ENCODE results near the gene COPA.

The COPA gene

DNA sequence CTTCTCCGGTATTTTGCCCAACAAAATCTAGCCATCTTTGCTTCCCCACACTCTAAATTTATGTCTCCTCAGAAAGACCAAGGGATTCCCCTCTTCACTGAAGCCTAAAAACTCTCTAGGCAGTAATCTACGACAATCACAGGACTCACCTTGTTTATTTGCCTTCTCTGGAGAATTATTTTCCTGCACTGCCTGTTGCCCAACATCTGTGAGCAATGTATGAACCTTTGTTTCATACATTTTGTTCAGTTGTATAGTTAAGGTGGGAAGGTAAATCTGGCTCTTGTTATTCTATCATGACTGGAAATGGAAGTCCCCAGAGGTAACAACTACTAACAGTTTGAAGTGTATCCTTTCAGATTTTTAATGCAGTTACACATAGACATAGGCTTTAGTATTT lies 2.2 kb downstream of the COPA start:
- ChIA-PET CTCF (no interaction called here), POLR2A (no interaction called here)
- TF ChIP-seq LEF1 (IDR thresholded peaks at IDR 0.05; ENCODE audit: borderline replicate concordance) = no peak
- no peak for TF ChIP-seq ARNT (IDR thresholded peaks at IDR 0.05)
- no peak for TF ChIP-seq FOXK2 (IDR thresholded peaks at IDR 0.05)
- TF ChIP-seq, protein P1, sequence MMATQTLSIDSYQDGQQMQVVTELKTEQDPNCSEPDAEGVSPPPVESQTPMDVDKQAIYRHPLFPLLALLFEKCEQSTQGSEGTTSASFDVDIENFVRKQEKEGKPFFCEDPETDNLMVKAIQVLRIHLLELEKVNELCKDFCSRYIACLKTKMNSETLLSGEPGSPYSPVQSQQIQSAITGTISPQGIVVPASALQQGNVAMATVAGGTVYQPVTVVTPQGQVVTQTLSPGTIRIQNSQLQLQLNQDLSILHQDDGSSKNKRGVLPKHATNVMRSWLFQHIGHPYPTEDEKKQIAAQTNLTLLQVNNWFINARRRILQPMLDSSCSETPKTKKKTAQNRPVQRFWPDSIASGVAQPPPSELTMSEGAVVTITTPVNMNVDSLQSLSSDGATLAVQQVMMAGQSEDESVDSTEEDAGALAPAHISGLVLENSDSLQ (IDR thresholded peaks at IDR 0.05) = no peak
- TF ChIP-seq FOXM1 (IDR thresholded peaks at IDR 0.05; ENCODE audit: borderline replicate concordance) = no peak
- TF ChIP-seq NFRKB (IDR thresholded peaks at IDR 0.05) = no peak
- TF ChIP-seq L3MBTL2 (conservative IDR thresholded peaks at IDR 0.05) = no peak
- no peak for TF ChIP-seq ZNF384 (IDR thresholded peaks at IDR 0.05)
- no peak for TF ChIP-seq FOXA1 (IDR thresholded peaks at IDR 0.05)
- TF ChIP-seq SP1 (IDR thresholded peaks at IDR 0.05) = no peak
- no peak for TF ChIP-seq SUZ12 (IDR thresholded peaks at IDR 0.05)
- TF ChIP-seq BHLHE40 (IDR thresholded peaks at IDR 0.05; ENCODE audit: borderline replicate concordance) = no peak
- TF ChIP-seq TARDBP (IDR thresholded peaks at IDR 0.05) = no peak
- no peak for TF ChIP-seq CTBP1 (IDR thresholded peaks at IDR 0.05; ENCODE audit: borderline replicate concordance)
- DNase-seq (ENCODE audit: extremely low spot score) = no peak

DNA sequence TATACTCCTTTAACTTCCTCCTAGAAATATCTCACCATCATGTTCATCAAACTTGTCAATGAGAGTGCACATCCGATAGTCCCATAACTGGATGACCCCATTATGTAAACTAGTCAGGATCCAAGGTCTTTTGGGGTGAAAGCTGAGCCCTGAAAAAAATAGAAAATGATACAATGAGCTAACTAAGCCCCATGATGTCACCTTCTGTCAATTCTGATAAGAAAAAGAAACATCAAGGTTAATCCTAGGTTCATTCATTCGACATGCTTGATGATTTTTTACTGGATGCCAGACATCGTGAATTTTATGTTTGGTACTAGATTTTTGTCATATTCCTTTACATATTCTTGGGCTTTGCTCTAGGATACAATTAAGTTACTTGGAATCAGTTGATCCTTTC lies 2.9 kb downstream of the COPA start:
- ChIA-PET CTCF (no interaction called here), POLR2A (no interaction called here)
- no peak for TF ChIP-seq SP1 (IDR thresholded peaks at IDR 0.05)
- TF ChIP-seq HDGF (IDR thresholded peaks at IDR 0.05; ENCODE audit: borderline replicate concordance) = no peak
- TF ChIP-seq ELF4 (IDR thresholded peaks at IDR 0.05) = no peak
- no peak for TF ChIP-seq NFRKB (IDR thresholded peaks at IDR 0.05)
- TF ChIP-seq SUZ12 (IDR thresholded peaks at IDR 0.05) = no peak
- no peak for TF ChIP-seq CTBP1 (IDR thresholded peaks at IDR 0.05; ENCODE audit: borderline replicate concordance)
- no peak for TF ChIP-seq FOXK2 (IDR thresholded peaks at IDR 0.05)
- TF ChIP-seq ARNT (IDR thresholded peaks at IDR 0.05) = no peak
- no peak for TF ChIP-seq FOXM1 (IDR thresholded peaks at IDR 0.05; ENCODE audit: borderline replicate concordance)
- TF ChIP-seq LEF1 (IDR thresholded peaks at IDR 0.05; ENCODE audit: borderline replicate concordance) = no peak
- TF ChIP-seq, protein P1 (IDR thresholded peaks at IDR 0.05) = no peak
- TF ChIP-seq TARDBP (IDR thresholded peaks at IDR 0.05) = no peak
- no peak for TF ChIP-seq BHLHE40 (IDR thresholded peaks at IDR 0.05; ENCODE audit: borderline replicate concordance)
- no peak for TF ChIP-seq L3MBTL2 (conservative IDR thresholded peaks at IDR 0.05)
- TF ChIP-seq ZNF384 (IDR thresholded peaks at IDR 0.05) = no peak
- TF ChIP-seq FOXA1 (IDR thresholded peaks at IDR 0.05) = no peak
- no peak for DNase-seq (ENCODE audit: extremely low spot score)

GRCh38 chr1:160338580-160338979 lies 4.5 kb downstream of the COPA start:
- DNase-seq (ENCODE audit: extremely low spot score) = no peak
- CTCF ChIA-PET = no interaction called here
- TF ChIP-seq TARDBP (IDR thresholded peaks at IDR 0.05) = no peak
- TF ChIP-seq, protein P1 (IDR thresholded peaks at IDR 0.05) = no peak
- TF ChIP-seq L3MBTL2 (conservative IDR thresholded peaks at IDR 0.05) = no peak
- TF ChIP-seq ELF4 (IDR thresholded peaks at IDR 0.05) = no peak
- TF ChIP-seq SUZ12 (IDR thresholded peaks at IDR 0.05) = no peak
- TF ChIP-seq CTBP1 (IDR thresholded peaks at IDR 0.05; ENCODE audit: borderline replicate concordance) = no peak
- TF ChIP-seq FOXM1 (IDR thresholded peaks at IDR 0.05; ENCODE audit: borderline replicate concordance) = no peak
- TF ChIP-seq BHLHE40 (IDR thresholded peaks at IDR 0.05; ENCODE audit: borderline replicate concordance) = no peak
- no peak for TF ChIP-seq LEF1 (IDR thresholded peaks at IDR 0.05; ENCODE audit: borderline replicate concordance)
- TF ChIP-seq ZNF384 (IDR thresholded peaks at IDR 0.05) = no peak
- TF ChIP-seq HDGF (IDR thresholded peaks at IDR 0.05; ENCODE audit: borderline replicate concordance) = no peak
- no peak for TF ChIP-seq NFRKB (IDR thresholded peaks at IDR 0.05)
- no peak for TF ChIP-seq FOXK2 (IDR thresholded peaks at IDR 0.05)
- TF ChIP-seq SP1 (IDR thresholded peaks at IDR 0.05) = no peak
- no peak for TF ChIP-seq ARNT (IDR thresholded peaks at IDR 0.05)
- TF ChIP-seq FOXA1 (IDR thresholded peaks at IDR 0.05) = no peak
- POLR2A ChIA-PET = no interaction called here

- DNase-seq (ENCODE audit: extremely low spot score) = no peak
- POLR2A ChIA-PET = no interaction called here
- TF ChIP-seq LEF1 (IDR thresholded peaks at IDR 0.05; ENCODE audit: borderline replicate concordance) (no peak), SUZ12 (IDR thresholded peaks at IDR 0.05) (no peak), BHLHE40 (IDR thresholded peaks at IDR 0.05; ENCODE audit: borderline replicate concordance) (no peak), FOXK2 (IDR thresholded peaks at IDR 0.05) (no peak), ELF4 (IDR thresholded peaks at IDR 0.05) (no peak), CTBP1 (IDR thresholded peaks at IDR 0.05; ENCODE audit: borderline replicate concordance) (no peak), SP1 (IDR thresholded peaks at IDR 0.05) (no peak), ARNT (IDR thresholded peaks at IDR 0.05) (no peak), L3MBTL2 (conservative IDR thresholded peaks at IDR 0.05) (no peak), HDGF (IDR thresholded peaks at IDR 0.05; ENCODE audit: borderline replicate concordance) (no peak)
- TF ChIP-seq, protein P1 (IDR thresholded peaks at IDR 0.05) = no peak
- CTCF ChIA-PET = interaction anchor here (0.7 kb wide), 1 partner anchor 223 kb away, joined by 3 read pairs; no protein-coding TSS in a partner anchor
Measured at GRCh38 chr1:160332516-160332915, 10.5 kb downstream of the COPA start.

GRCh38 chr1:160330119-160330518 lies 12.9 kb downstream of the COPA start:
- CTCF ChIA-PET = no interaction called here
- POLR2A ChIA-PET = no interaction called here
- TF ChIP-seq CTBP1 (IDR thresholded peaks at IDR 0.05; ENCODE audit: borderline replicate concordance) (no peak), FOXM1 (IDR thresholded peaks at IDR 0.05; ENCODE audit: borderline replicate concordance) (no peak), ELF4 (IDR thresholded peaks at IDR 0.05) (no peak), LEF1 (IDR thresholded peaks at IDR 0.05; ENCODE audit: borderline replicate concordance) (no peak), HDGF (IDR thresholded peaks at IDR 0.05; ENCODE audit: borderline replicate concordance) (no peak), FOXA1 (IDR thresholded peaks at IDR 0.05) (no peak), TARDBP (IDR thresholded peaks at IDR 0.05) (no peak)
- TF ChIP-seq, protein P1 (IDR thresholded peaks at IDR 0.05) = no peak
- no peak for DNase-seq (ENCODE audit: extremely low spot score)

All from HEK293T (cell line).